Measurements from ENCODE around the gene CACNA1C. TPM values are rescaled to one million over a fixed set of nuclear protein-coding genes. Genes with fewer than 3 reads are reported as not detected.

Gene CACNA1C
- total RNA-seq, 4 donors from 2014 or later: 1.4 to 3.7 (median 2.2) TPM

- Histone ChIP-seq H3K4me3 (no peak overlapping the region), H3K36me3 (no peaks in the 10 kb centered on the region), H3K9me3 (no peaks in the 10 kb centered on the region), H3K27ac (no peak overlapping the region), H3K27me3 (no peaks in the 10 kb centered on the region), H3K4me1 (no peaks in the 10 kb centered on the region)
- DNase-seq (ENCODE audit: low spot score in 2 of 2): no peak
- 76% methylated on average over 7 of the region's 7 CpGs for WGBS
- TF ChIP-seq POLR2AphosphoS5 (IDR thresholded peaks at IDR 0.05) (no peak), EP300 (IDR thresholded peaks at IDR 0.05) (no peak), POLR2A (IDR thresholded peaks at IDR 0.05) (no peak)
- TF ChIP-seq, protein P1, sequence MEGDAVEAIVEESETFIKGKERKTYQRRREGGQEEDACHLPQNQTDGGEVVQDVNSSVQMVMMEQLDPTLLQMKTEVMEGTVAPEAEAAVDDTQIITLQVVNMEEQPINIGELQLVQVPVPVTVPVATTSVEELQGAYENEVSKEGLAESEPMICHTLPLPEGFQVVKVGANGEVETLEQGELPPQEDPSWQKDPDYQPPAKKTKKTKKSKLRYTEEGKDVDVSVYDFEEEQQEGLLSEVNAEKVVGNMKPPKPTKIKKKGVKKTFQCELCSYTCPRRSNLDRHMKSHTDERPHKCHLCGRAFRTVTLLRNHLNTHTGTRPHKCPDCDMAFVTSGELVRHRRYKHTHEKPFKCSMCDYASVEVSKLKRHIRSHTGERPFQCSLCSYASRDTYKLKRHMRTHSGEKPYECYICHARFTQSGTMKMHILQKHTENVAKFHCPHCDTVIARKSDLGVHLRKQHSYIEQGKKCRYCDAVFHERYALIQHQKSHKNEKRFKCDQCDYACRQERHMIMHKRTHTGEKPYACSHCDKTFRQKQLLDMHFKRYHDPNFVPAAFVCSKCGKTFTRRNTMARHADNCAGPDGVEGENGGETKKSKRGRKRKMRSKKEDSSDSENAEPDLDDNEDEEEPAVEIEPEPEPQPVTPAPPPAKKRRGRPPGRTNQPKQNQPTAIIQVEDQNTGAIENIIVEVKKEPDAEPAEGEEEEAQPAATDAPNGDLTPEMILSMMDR (IDR thresholded peaks at IDR 0.05): no peak
Observed at GRCh38 chr12:2112401-2112800, 59.6 kb downstream of the CACNA1C start.

GRCh38 chr12:2113119-2113912, 60.5 kb downstream of the CACNA1C start:
- Histone ChIP-seq H3K27ac (no peak overlapping the region), H3K9me3 (no peaks in the 10 kb centered on the region), H3K27me3 (no peaks in the 10 kb centered on the region), H3K4me1 (no peaks in the 10 kb centered on the region), H3K4me3 (no peak overlapping the region), H3K36me3 (no peaks in the 10 kb centered on the region)
- DNase-seq (ENCODE audit: low spot score in 2 of 2): no peak
- WGBS: 80% methylated on average over 8 of the region's 14 CpGs
- TF ChIP-seq POLR2A (IDR thresholded peaks at IDR 0.05) (no peak), EP300 (IDR thresholded peaks at IDR 0.05) (no peak), POLR2AphosphoS5 (IDR thresholded peaks at IDR 0.05) (no peak)
- TF ChIP-seq, protein P1 (IDR thresholded peaks at IDR 0.05): no peak

GRCh38 chr12:2114071-2114470, 61.3 kb downstream of the CACNA1C start:
- 78% methylated on average over 2 of the region's 2 CpGs for WGBS
- H3K4me1 ChIP-seq: no peaks in the 10 kb centered on the region
- DNase-seq (ENCODE audit: low spot score in 2 of 2): no peak
- no peak overlapping the region for H3K27ac ChIP-seq
- TF ChIP-seq EP300 (IDR thresholded peaks at IDR 0.05): no peak
- TF ChIP-seq POLR2AphosphoS5 (IDR thresholded peaks at IDR 0.05): no peak
- TF ChIP-seq, protein P1 (IDR thresholded peaks at IDR 0.05): no peak
- TF ChIP-seq POLR2A (IDR thresholded peaks at IDR 0.05): no peak
- no peaks in the 10 kb centered on the region for H3K36me3 ChIP-seq
- H3K9me3 ChIP-seq: no peaks in the 10 kb centered on the region
- no peak overlapping the region for H3K4me3 ChIP-seq
- no peaks in the 10 kb centered on the region for H3K27me3 ChIP-seq

- no peaks in the 10 kb centered on the region for H3K27me3 ChIP-seq
- H3K4me3 ChIP-seq: no peak overlapping the region
- H3K4me1 ChIP-seq: no peaks in the 10 kb centered on the region
- H3K27ac ChIP-seq: no peak overlapping the region
- H3K36me3 ChIP-seq: no peaks in the 10 kb centered on the region
- no peak for DNase-seq (ENCODE audit: low spot score in 2 of 2)
- WGBS: 94% methylated on average over 21 of the region's 31 CpGs
- no peaks in the 10 kb centered on the region for H3K9me3 ChIP-seq
- TF ChIP-seq POLR2A (IDR thresholded peaks at IDR 0.05) (no peak), EP300 (IDR thresholded peaks at IDR 0.05) (no peak), POLR2AphosphoS5 (IDR thresholded peaks at IDR 0.05) (no peak)
- TF ChIP-seq, protein P1 (IDR thresholded peaks at IDR 0.05): no peak
Observed at GRCh38 chr12:2115101-2115845, 62.5 kb downstream of the CACNA1C start.

DNA sequence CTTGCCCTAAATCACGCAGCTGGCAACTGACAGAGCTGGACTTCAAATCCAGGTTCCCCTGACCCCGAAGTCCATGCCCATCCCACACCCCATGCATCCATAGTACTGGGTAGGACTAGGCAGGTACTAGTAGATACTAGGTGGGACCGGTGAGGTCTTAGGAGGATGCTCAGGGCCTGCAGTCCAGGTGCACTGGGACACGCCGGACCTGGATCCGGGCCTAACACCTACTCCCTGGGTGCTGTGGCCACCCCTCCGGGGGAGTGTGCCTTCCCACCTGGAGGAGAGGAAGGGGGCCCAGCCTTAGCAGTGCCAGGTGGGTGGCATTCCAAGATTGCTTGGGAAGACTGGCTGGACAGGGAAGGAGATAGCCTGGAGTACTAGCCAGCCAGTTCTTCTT, 64.8 kb downstream of the CACNA1C start:
- H3K36me3 ChIP-seq: no peaks in the 10 kb centered on the region
- no peaks in the 10 kb centered on the region for H3K4me1 ChIP-seq
- no peaks in the 10 kb centered on the region for H3K27me3 ChIP-seq
- no peaks in the 10 kb centered on the region for H3K9me3 ChIP-seq
- no peak overlapping the region for H3K4me3 ChIP-seq
- peak in 1 of 2 donors; percentile 41 for DNase-seq (ENCODE audit: low spot score in 2 of 2)
- whole genome bisulfite sequencing: 100% methylated on average over 2 of the region's 7 CpGs
- TF ChIP-seq POLR2AphosphoS5 (IDR thresholded peaks at IDR 0.05) (no peak), EP300 (IDR thresholded peaks at IDR 0.05) (no peak), POLR2A (IDR thresholded peaks at IDR 0.05) (no peak)
- TF ChIP-seq, protein P1 (IDR thresholded peaks at IDR 0.05): no peak
- no peak overlapping the region for H3K27ac ChIP-seq

Data from suprapubic skin (tissue), 4 donors.